Thyroid gland (tissue), 4 donors: ENCODE results near the gene PTPN3. TPM values are rescaled to one million over a fixed set of nuclear protein-coding genes. Genes with fewer than 3 reads are reported as not detected.

Experiments used
- DNase-seq, 2 donors: peaks; one replicate each; pipeline ENCODE4 v3.0.0-alpha.2; 2019
- H3K27ac ChIP-seq, 3 donors: fragments of 200-600 bp; sonication (generic); 1 replicate in 2 of 3; 2 replicates in 1 of 3; pipeline ENCODE4 v1.5.1; 2016 to 2019; ENCODE audit warnings: mild to moderate bottlenecking in 1 of 3, moderate library complexity in 1 of 3
- H3K27me3 ChIP-seq: fragments of 200-600 bp; sonication (generic); one replicate; pipeline ENCODE4 v1.5.1; 2019
- H3K36me3 ChIP-seq, 2 donors: fragments of 200-600 bp; sonication (generic); one replicate each; pipeline ENCODE4 v1.5.1; 2016 to 2019
- H3K4me1 ChIP-seq, 2 donors: fragments of 200-600 bp; sonication (generic); one replicate each; pipeline ENCODE4 v1.5.1; 2017 to 2019
- H3K4me3 ChIP-seq, 3 donors: fragments of 200-600 bp; sonication (generic); replicated peaks in 1 of 3; 1 replicate in 2 of 3; 2 replicates in 1 of 3; pipeline ENCODE4 v1.5.1; 2016; ENCODE audit warnings: mild to moderate bottlenecking in 1 of 3
- H3K9me3 ChIP-seq: fragments of 200-600 bp; sonication (generic); one replicate; pipeline ENCODE4 v1.5.1; 2017
- POLR2A ChIP-seq, 2 donors: fragments of 450-650 bp; IDR thresholded peaks; one replicate each; pipeline ENCODE4 v1.6.1; 2017; ENCODE audit warnings: antibody characterized with exemption in 2 of 2, mild to moderate bottlenecking in 2 of 2, moderate library complexity in 1 of 2
- WGBS, 2 donors: methylation state at CpG; one replicate each; pipeline ENCODE4 v1.1.5; 2017; 5-methylcytosine and 5-hydroxymethylcytosine counted together
- intact Hi-C: fragments of 100-400 bp; cut with DNase I; formaldehyde crosslinking; loops from one replicate; pipeline ENCODE4 v1.15.1; 2023
- total RNA-seq, 4 donors: library from RNA; depleted of rRNA; stranded (reverse); fragments of >200 nt; gene quantifications; one replicate each; pipeline ENCODE4 v1.2.3, GENCODE V29; 2016
- TF ChIP-seq, protein P1 (sequence below), 6 experiments: fragments of 200-600 bp in 3 of 6; fragments of 450-650 bp in 3 of 6; sonication (generic) in 3 of 6; IDR thresholded peaks; one replicate each; pipeline ENCODE4 v1.5.1; 2016 to 2019; ENCODE audit warnings: antibody characterized with exemption in 6 of 6, mild to moderate bottlenecking in 2 of 6, inconsistent platforms in 1 of 6, moderate library complexity in 1 of 6

The PTPN3 gene
- total RNA-seq, 4 donors from 2014 or later: 18.6 to 22.0 (median 21.3) TPM

DNA sequence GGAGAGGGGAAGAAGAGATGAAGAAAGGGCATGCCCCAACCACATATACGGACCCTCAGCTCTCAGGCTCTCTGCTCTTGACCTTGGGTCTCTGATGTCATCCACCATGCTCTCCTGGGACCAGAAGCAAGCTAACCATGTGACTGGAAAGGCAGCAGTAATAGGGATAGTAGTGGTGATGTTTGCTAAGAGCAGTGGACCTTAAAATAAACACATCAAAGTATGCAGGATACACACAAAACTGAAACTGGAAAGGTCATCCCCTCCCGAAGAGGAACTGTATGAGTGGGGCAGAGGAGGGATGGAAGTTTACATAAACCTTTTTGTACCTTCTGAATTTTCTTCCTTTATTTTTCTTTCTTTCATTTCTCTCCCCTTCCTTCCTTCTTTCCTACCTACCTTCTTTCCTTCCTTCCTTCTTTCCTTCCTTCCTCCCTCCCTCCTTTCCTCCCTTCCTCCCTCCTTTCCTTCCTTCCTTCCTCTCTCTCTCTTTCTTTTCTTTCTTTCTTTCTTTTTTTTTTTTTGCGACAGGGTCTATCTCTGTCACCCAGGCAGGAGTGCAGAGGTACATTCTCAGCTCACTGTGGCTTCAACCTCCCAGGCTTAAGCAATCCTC, 8.1 kb upstream of the PTPN3 start:
- peak in 1 of 2 donors; percentile 18 for DNase-seq
- 43 to 48% methylated on average over 3 of the region's 3 CpGs for WGBS, 2 donors
- intact Hi-C loops: no loop called here
- peak overlapping the region; percentile 38 to 62 (median 60) for H3K27ac ChIP-seq
- H3K4me3 ChIP-seq: no peak overlapping the region
- no peaks in the 10 kb centered on the region for H3K27me3 ChIP-seq
- H3K4me1 ChIP-seq: peaks cover 20 to 21% of the 10 kb centered on the region in 2 donors
- no peak for TF ChIP-seq POLR2A (IDR thresholded peaks at IDR 0.05)
- TF ChIP-seq, protein P1, sequence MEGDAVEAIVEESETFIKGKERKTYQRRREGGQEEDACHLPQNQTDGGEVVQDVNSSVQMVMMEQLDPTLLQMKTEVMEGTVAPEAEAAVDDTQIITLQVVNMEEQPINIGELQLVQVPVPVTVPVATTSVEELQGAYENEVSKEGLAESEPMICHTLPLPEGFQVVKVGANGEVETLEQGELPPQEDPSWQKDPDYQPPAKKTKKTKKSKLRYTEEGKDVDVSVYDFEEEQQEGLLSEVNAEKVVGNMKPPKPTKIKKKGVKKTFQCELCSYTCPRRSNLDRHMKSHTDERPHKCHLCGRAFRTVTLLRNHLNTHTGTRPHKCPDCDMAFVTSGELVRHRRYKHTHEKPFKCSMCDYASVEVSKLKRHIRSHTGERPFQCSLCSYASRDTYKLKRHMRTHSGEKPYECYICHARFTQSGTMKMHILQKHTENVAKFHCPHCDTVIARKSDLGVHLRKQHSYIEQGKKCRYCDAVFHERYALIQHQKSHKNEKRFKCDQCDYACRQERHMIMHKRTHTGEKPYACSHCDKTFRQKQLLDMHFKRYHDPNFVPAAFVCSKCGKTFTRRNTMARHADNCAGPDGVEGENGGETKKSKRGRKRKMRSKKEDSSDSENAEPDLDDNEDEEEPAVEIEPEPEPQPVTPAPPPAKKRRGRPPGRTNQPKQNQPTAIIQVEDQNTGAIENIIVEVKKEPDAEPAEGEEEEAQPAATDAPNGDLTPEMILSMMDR (IDR thresholded peaks at IDR 0.05): no peak
- no peaks in the 10 kb centered on the region for H3K36me3 ChIP-seq
- no peaks in the 10 kb centered on the region for H3K9me3 ChIP-seq

DNA sequence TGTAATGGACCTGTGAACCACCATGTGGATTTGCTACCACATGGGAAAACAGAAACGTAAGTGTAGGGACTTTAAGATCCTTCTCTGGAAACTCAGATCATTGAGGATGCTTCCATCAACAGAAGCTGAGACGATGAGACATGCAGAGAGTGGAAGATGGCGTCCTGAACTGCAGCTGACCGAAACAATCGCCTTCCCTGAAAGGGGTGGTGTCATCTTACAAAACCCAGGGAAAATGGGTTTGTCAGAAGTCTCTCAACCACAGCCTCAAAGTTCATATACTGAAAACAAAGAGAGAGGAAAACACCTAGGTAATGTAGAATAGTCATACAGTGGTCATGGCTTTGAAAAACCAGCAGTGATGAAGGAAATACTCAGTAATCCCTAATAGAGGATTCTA, 6.6 kb upstream of the PTPN3 start:
- Histone ChIP-seq H3K9me3 (no peaks in the 10 kb centered on the region), H3K36me3 (no peaks in the 10 kb centered on the region), H3K4me1 (peaks cover 20 to 21% of the 10 kb centered on the region in 2 donors), H3K4me3 (no peak overlapping the region), H3K27me3 (no peaks in the 10 kb centered on the region), H3K27ac (no peak overlapping the region)
- intact Hi-C loops: no loop called here
- no peak for DNase-seq
- no peak for TF ChIP-seq POLR2A (IDR thresholded peaks at IDR 0.05)
- TF ChIP-seq, protein P1 (IDR thresholded peaks at IDR 0.05): no peak
- WGBS, 2 donors: 72% methylated on average over 5 of the region's 5 CpGs

DNA sequence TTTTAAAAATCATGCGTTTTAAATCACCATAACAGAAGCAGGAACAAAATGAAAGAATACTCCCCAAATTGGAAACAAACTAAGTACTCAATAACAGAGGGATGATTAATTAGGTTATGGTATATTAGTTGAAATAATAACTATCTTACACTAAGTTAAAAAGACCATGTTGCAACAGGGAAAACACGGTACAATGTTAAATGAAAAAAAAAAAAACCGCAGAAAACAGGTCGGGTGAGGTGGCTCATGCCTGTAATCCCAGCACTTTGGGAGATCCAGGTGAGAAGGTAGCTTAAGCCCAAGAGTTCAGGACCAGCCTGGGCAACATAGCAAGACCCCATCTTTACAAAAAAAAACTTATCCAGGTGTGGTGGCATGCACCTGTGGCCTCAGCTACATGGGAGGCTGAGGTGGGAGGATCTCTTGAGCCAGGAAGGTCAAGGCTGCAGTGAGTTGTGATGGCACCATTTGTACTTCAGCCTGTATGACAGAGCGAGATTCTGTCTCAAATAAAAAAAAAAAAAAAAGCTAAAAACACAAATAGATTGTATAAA, 2.4 kb upstream of the PTPN3 start:
- Histone ChIP-seq H3K27me3 (no peaks in the 10 kb centered on the region), H3K4me1 (peaks cover 9 to 19% of the 10 kb centered on the region in 2 donors), H3K36me3 (no peaks in the 10 kb centered on the region), H3K4me3 (no peak overlapping the region), H3K9me3 (no peaks in the 10 kb centered on the region), H3K27ac (peak overlapping the region in 2 of 3 donors; percentile 62 to 73)
- 75 to 79% methylated on average over 5 of the region's 5 CpGs for WGBS, 2 donors
- intact Hi-C loops: no loop called here
- DNase-seq: no peak
- TF ChIP-seq, protein P1 (IDR thresholded peaks at IDR 0.05): no peak
- TF ChIP-seq POLR2A (IDR thresholded peaks at IDR 0.05): no peak

DNA sequence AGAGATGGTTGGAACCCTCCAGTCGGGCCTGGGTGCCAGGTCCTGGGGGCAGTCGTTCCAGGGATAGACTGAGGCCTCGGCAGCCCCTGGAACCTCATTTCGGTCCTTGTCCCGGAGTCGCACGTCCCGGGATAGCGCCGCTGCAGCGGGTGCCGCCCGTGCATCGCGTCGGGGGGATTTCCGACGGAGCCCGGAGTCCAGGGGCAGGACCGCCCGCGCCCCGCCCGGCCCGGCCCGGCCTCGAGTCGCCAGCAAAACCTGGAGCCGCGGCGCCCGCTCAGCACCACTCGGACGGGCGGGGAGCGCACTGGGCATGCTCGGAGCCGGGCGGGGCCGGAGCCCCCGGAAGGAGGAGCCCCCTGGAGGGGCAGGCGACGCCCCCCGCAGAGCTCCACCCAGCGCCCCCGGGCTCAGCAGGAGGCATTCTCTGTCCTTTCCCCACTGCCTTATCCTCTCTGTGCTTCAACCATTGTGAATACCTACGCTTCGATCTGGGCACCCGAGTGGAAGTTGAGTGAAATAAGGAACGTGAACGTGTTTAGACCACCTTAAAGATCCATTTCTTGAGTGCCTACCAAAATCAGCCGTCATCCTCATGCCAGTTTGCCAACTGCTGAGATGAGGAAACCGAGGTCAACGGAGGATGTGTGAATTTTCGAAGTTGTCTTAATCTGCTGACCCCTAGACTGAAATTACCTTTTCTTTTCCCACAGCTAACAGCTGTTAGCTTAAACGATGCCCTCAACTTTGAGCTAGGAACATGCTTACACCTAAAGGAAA, 1.7 kb upstream of the PTPN3 start:
- peak; percentile 85 for DNase-seq
- intact Hi-C loops: no loop called here
- H3K4me1 ChIP-seq: peaks cover 9 to 19% of the 10 kb centered on the region in 2 donors
- H3K27me3 ChIP-seq: no peaks in the 10 kb centered on the region
- H3K27ac ChIP-seq: peak overlapping the region; percentile 46 to 73 (median 62)
- no peaks in the 10 kb centered on the region for H3K36me3 ChIP-seq
- no peaks in the 10 kb centered on the region for H3K9me3 ChIP-seq
- TF ChIP-seq, protein P1 (IDR thresholded peaks at IDR 0.05): no peak
- peak in 1 of 2 donors; percentile 57 for TF ChIP-seq POLR2A (IDR thresholded peaks at IDR 0.05)
- WGBS, 2 donors: 7 to 14% methylated on average over 13 to 43 of the region's 56 CpGs
- H3K4me3 ChIP-seq: peak overlapping the region in 1 of 3 donors; percentile 33
